Measurements from ENCODE around the gene NRAP.

DNA sequence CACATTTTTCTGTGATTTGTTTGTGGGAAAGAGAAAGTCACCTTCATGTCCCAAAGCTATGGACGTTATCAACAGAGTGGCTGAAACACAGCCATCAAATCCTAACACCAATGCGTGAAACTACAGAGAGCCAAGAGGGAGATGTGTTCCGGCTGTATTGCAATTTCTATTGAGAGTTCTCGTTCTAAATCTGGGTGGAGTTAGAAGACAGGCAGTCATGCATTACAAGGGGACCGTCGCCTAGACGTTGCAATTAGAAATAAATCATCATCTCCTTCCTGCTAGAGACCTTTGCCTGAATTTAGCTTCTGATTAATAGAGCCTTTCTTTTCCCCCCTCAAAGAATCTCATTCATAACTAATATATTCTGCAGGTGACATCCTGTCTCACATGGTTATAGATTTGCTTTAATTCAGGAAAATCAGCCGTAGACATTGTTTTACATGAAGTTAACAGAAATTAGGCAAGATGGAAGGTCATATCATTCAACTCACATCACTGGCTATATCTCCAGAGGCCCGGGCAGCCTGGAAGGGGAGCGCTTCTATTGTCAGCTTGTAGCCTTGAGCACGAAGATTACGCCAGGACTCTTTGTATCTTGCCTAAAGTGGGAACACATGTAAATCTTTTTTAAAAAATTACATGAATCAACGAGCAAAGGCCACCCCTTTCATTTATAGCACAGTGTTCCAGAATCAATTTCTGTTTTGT, 58.4 kb downstream of the NRAP start:
- TF ChIP-seq, protein P1, sequence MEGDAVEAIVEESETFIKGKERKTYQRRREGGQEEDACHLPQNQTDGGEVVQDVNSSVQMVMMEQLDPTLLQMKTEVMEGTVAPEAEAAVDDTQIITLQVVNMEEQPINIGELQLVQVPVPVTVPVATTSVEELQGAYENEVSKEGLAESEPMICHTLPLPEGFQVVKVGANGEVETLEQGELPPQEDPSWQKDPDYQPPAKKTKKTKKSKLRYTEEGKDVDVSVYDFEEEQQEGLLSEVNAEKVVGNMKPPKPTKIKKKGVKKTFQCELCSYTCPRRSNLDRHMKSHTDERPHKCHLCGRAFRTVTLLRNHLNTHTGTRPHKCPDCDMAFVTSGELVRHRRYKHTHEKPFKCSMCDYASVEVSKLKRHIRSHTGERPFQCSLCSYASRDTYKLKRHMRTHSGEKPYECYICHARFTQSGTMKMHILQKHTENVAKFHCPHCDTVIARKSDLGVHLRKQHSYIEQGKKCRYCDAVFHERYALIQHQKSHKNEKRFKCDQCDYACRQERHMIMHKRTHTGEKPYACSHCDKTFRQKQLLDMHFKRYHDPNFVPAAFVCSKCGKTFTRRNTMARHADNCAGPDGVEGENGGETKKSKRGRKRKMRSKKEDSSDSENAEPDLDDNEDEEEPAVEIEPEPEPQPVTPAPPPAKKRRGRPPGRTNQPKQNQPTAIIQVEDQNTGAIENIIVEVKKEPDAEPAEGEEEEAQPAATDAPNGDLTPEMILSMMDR (IDR thresholded peaks at IDR 0.05 in 4 of 5, conservative IDR thresholded peaks at IDR 0.05 in 1 of 5) = no peak
- TF ChIP-seq POLR2A (IDR thresholded peaks at IDR 0.05) = no peak
